Kidney epithelial cell (primary cell): Measurements from ENCODE around the gene CDK10. TPM values are rescaled to one million over a fixed set of nuclear protein-coding genes. Genes with fewer than 3 reads are reported as not detected.
"Not testable (repeated sequence)": the region's sequence is repeated elsewhere in the genome, so short reads cannot be mapped to it uniquely, and the experiment has no call there.

Experiments used
- DNase-seq: peaks from one replicate; pipeline ENCODE4 v3.0.0-alpha.2; 2010; ENCODE audit warnings: low read depth
- H3K27me3 ChIP-seq: 2 replicates; pipeline ENCODE4 v1.6.0; 2011; ENCODE audit warnings: low read length; ENCODE audit not compliant: control insufficient read depth, insufficient read depth
- H3K36me3 ChIP-seq: 2 replicates; pipeline ENCODE4 v1.5.1; 2011; ENCODE audit warnings: low read length; ENCODE audit not compliant: control insufficient read depth, insufficient read depth
- H3K4me3 ChIP-seq: 2 replicates; pipeline ENCODE4 v1.5.1; 2011; ENCODE audit warnings: low read depth, mild to moderate bottlenecking, control low read depth, low read length
- total RNA-seq: library from RNA; depleted of rRNA; stranded (reverse); fragments of >200 nt; gene quantifications from 2 replicates; pipeline ENCODE4 v1.2.3, GENCODE V29; 2015
- TF ChIP-seq, protein P1 (sequence below): IDR thresholded peaks from 2 replicates; pipeline ENCODE4 v1.5.1; 2011; ENCODE audit warnings: mild to moderate bottlenecking, moderate library complexity, low read length, control low read depth, inconsistent platforms; ENCODE audit not compliant: insufficient read depth, poor library complexity, severe bottlenecking

The CDK10 gene
- total RNA-seq, 1 donor from 2014 or later, result 50.5 TPM

DNA sequence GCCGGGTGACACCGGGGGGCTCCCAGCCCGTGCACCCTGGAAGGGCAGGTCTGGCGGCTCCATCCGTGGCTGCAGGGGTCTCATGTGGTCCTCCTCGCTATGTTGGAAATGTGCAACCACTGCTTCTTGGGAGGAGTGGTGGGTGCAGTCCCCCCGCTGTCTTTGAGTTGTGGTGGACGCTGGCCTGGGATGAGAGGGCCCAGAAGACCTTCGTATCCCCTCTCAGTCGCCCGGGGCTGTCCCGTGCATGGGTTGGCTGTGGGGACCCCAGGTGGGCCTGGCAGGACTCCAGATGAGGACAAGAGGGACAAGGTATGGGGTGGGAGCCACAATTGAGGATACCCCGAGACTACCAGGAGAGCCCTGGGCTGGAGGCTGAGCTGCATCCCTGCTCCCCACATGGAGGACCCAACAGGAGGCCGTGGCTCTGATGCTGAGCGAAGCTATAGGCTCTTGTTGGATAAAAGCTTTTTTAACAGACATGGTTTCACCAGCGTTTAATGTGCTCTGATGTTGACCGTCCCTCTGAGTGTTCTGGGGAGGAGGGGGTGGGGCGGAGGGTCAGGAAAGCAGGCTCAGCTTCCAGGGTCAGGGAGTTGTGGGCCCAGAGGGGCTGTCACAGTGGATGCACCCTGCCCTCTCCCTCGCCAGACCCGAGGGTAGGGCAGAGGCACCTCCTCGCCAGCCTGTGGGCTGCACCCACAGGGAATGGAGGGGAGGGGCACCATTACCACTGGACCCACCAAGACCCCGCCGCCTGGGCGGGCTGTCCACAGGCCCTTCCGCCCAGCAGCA lies 9.6 kb downstream of the CDK10 start:
- peaks cover 1% of the 10 kb centered on the region for H3K36me3 ChIP-seq
- DNase-seq, result no peak
- TF ChIP-seq, protein P1, sequence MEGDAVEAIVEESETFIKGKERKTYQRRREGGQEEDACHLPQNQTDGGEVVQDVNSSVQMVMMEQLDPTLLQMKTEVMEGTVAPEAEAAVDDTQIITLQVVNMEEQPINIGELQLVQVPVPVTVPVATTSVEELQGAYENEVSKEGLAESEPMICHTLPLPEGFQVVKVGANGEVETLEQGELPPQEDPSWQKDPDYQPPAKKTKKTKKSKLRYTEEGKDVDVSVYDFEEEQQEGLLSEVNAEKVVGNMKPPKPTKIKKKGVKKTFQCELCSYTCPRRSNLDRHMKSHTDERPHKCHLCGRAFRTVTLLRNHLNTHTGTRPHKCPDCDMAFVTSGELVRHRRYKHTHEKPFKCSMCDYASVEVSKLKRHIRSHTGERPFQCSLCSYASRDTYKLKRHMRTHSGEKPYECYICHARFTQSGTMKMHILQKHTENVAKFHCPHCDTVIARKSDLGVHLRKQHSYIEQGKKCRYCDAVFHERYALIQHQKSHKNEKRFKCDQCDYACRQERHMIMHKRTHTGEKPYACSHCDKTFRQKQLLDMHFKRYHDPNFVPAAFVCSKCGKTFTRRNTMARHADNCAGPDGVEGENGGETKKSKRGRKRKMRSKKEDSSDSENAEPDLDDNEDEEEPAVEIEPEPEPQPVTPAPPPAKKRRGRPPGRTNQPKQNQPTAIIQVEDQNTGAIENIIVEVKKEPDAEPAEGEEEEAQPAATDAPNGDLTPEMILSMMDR, result no peak
- H3K4me3 ChIP-seq, result no peak overlapping the region
- H3K27me3 ChIP-seq, result no peaks in the 10 kb centered on the region

DNA sequence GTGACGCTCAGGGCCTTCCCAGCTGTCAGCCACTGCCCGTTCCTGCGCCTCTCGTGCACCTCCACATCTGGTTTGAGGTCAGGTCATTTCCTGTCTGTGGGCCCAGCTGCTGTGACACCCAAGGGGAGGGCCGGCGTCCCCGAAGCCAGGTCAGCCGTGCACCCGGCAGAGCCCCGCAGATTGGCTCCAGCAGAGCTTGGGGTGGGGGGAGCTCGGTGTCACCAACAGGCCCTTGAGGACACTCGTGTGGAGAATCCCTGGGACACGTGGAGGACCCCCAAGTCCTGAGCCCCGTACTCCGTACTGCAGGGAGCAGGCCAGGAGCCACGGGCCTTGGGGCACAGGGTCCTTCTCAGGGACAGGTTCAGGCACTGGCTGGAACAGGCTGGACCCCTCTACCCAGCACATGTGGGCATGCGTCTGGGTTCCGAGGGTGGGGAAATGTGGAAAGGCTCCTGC lies 10.2 kb downstream of the CDK10 start:
- no peak for DNase-seq
- TF ChIP-seq, protein P1, result no peak
- Histone ChIP-seq H3K4me3 (no peak overlapping the region), H3K36me3 (no peaks in the 10 kb centered on the region), H3K27me3 (no peaks in the 10 kb centered on the region)

DNA sequence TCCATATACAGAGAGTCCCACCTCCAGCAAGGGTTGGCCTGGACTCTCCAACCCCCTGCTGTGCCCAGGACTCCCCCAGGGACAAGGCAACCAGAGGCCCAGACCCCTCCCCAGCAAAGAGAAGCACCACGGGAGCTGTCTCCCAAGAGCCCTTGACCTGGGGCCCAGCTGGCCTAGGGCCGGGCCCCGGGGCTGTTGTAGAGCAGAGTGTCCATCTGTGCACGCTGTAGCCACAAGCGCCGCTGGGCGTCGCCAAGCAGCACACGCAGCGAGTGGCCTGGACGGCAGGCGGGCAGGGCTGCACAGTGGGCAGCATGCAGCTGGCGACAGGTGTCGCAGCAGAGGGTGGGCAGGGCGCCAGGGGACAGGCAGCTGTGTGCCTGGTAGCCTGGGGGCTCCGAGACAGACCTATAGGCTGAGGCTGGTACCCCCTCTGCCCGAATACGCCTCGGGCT lies 10.7 kb downstream of the CDK10 start:
- Histone ChIP-seq H3K36me3 (no peaks in the 10 kb centered on the region), H3K4me3 (no peak overlapping the region), H3K27me3 (no peaks in the 10 kb centered on the region)
- TF ChIP-seq, protein P1, result no peak
- no peak for DNase-seq

DNA sequence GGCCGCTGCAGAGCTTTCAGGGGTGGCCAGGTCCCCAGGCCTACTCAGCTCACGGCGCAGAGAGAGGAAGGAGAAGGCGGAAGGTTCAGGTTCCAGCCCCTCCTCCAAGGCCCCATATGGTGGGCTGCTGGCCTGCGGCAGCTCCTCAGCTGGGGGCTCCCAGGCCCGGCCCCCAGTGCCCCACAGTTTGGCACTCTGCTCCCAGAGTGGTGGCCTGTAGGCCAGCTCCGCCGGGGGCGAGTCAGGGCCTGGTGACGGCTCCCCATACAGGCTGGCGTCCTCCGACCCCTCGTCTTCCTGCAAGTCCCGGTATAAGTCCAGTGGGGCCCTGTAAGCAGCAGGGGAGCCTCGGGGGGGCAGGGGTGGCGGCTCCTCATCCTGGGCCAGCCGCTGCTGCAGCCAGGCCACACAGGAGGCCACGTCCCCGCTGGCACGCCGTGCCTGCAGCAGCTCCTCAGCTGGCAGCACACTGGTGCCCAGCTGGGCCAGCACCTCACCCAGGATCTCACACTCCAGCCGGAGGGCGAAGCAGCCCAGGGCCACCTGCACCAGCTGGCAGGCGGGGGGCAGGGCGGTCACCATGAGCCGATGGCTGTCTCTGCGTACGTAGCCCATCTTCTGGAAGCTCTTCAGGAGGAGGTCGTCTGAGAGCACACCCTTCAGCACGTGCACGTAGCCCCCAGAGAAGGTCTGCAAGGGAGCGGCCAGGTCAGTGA lies 11.3 kb downstream of the CDK10 start:
- no peaks in the 10 kb centered on the region for H3K27me3 ChIP-seq
- H3K4me3 ChIP-seq, result no peak overlapping the region
- no peak for DNase-seq
- TF ChIP-seq, protein P1, result no peak
- no peaks in the 10 kb centered on the region for H3K36me3 ChIP-seq

DNA sequence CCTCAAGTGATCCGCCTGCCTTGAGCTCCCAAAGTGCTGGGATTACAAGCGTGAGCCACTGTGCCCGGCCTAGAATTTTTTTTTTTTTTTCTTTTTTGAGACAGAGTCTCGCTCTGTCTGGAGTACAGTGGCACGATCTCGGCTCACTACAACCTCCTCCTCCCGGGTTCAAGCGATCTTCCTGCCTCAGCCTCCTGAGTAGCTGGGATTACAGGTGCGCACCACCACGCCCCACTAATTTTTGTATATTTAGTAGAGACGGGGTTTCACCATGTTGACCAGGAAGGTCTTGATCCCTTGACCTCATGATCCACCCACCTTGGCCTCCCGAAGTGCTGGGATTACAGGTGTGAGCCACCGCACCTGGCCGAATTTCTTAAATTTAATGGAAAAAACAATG lies 12.2 kb downstream of the CDK10 start:
- H3K36me3 ChIP-seq, H3K4me3 ChIP-seq, DNase-seq, H3K27me3 ChIP-seq: not testable (repeated sequence)

DNA sequence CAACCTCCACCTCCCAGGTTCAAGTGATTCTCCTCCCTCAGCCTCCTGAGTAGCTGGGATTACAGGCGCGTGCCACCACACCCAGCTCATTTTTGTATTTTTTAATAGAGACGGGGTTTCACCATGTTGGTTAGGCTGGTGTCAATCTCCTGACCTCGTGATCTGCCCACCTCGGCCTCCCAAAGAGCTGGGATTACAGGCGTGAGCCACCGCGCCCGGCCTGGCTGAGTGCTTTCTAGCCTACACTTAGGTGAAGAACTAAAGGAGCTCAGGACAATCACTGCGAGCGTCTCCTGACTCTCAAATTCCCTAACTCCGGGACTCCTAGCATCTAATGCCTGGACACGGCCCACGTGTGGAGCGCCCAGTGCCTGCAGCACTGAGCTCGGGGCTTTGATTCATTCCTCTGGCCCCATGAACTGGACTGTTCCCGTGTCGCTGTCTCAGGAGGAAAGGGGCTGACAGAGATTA lies 13.2 kb downstream of the CDK10 start:
- not testable (repeated sequence) for H3K36me3 ChIP-seq, H3K4me3 ChIP-seq, H3K27me3 ChIP-seq, DNase-seq
